Colonic mucosa (tissue), 4 donors: ENCODE measurements around the gene DST. TPM values are rescaled to one million over a fixed set of nuclear protein-coding genes. Genes with fewer than 3 reads are reported as not detected.

ENCODE experiments used
- DNase-seq: peaks from one replicate; pipeline ENCODE4 v3.0.0-alpha.2; 2020
- H3K27ac ChIP-seq: fragments of 200-600 bp; one replicate; pipeline ENCODE4 v1.8.0; 2021
- H3K27me3 ChIP-seq: fragments of 200-600 bp; one replicate; pipeline ENCODE4 v1.8.0; 2021
- H3K36me3 ChIP-seq: fragments of 200-600 bp; one replicate; pipeline ENCODE4 v1.8.0; 2021
- H3K4me1 ChIP-seq: fragments of 200-600 bp; one replicate; pipeline ENCODE4 v1.8.0; 2021; ENCODE audit warnings: mild to moderate bottlenecking
- H3K4me3 ChIP-seq: fragments of 200-600 bp; one replicate; pipeline ENCODE4 v1.8.0; 2021
- H3K9ac ChIP-seq, 2 donors: one replicate each; pipeline ENCODE4 v1.7.0; 2013; ENCODE audit warnings: control low read depth in 2 of 2, low read depth in 2 of 2, low read length in 2 of 2
- H3K9me3 ChIP-seq: fragments of 200-600 bp; one replicate; pipeline ENCODE4 v1.8.0; 2021
- CTCF ChIP-seq: fragments of 200-600 bp; IDR thresholded peaks from one replicate; pipeline ENCODE4 v1.8.0; 2022; ENCODE audit warnings: antibody characterized with exemption, mild to moderate bottlenecking
- intact Hi-C: fragments of 100-400 bp; cut with DNase I; formaldehyde crosslinking; loops from one replicate; pipeline ENCODE4 v1.14.1; 2022
- total RNA-seq, 2 donors: library from RNA; stranded (reverse); fragmentation: NEBNext Ultra II Directional in 1 of 2; extraction: Animal tissue kit (Norgen Biotek cat#: 25700) in 1 of 2; gene quantifications; one replicate each; pipeline ENCODE4 v1.2.1, GENCODE V29; 2021
- donor health status: healthy.
- donor health status: DM: no; HTN: no; CAD: no.
- donor health status: DM: no; HTN: no; CAD: no.

Gene DST
- total RNA-seq, 2 donors from 2014 or later = 115 to 197 TPM

- no peak for DNase-seq
- Histone ChIP-seq H3K9ac (no peak overlapping the region), H3K36me3 (no peaks in the 10 kb centered on the region), H3K4me3 (no peak overlapping the region), H3K27ac (peak overlapping the region; percentile 60), H3K27me3 (no peaks in the 10 kb centered on the region), H3K9me3 (no peaks in the 10 kb centered on the region), H3K4me1 (peaks cover 19% of the 10 kb centered on the region)
- no peak for TF ChIP-seq CTCF
- intact Hi-C loops = loop anchor here (5.0 kb wide), 1 partner anchor 570 kb away; the partner anchor contains the start of gene RAB23
Observed at GRCh38 chr6:56652231-56652630, 9.5 kb upstream of the DST start.

- Histone ChIP-seq H3K27ac (no peak overlapping the region), H3K4me3 (no peak overlapping the region), H3K9ac (no peak overlapping the region), H3K4me1 (peaks cover 9% of the 10 kb centered on the region), H3K9me3 (no peaks in the 10 kb centered on the region), H3K27me3 (no peaks in the 10 kb centered on the region), H3K36me3 (no peaks in the 10 kb centered on the region)
- TF ChIP-seq CTCF = no peak
- no peak for DNase-seq
- intact Hi-C loops = loop anchor here (5.0 kb wide), 1 partner anchor 572 kb away; the partner anchor contains the start of gene RAB23
Observed at GRCh38 chr6:56650191-56650590, 7.5 kb upstream of the DST start.

GRCh38 chr6:56649782-56650181 lies 7.1 kb upstream of the DST start:
- intact Hi-C loops = loop anchor here (5.0 kb wide), 1 partner anchor 573 kb away; the partner anchor contains the start of gene RAB23
- H3K36me3 ChIP-seq = no peaks in the 10 kb centered on the region
- no peaks in the 10 kb centered on the region for H3K9me3 ChIP-seq
- no peak overlapping the region for H3K9ac ChIP-seq
- no peak for TF ChIP-seq CTCF
- no peak overlapping the region for H3K4me3 ChIP-seq
- DNase-seq = no peak
- peaks cover 9% of the 10 kb centered on the region for H3K4me1 ChIP-seq
- no peak overlapping the region for H3K27ac ChIP-seq
- H3K27me3 ChIP-seq = no peaks in the 10 kb centered on the region

GRCh38 chr6:56649053-56649769 lies 6.5 kb upstream of the DST start:
- TF ChIP-seq CTCF = no peak
- no peak for DNase-seq
- Histone ChIP-seq H3K9ac (no peak overlapping the region), H3K4me1 (peaks cover 9% of the 10 kb centered on the region), H3K36me3 (no peaks in the 10 kb centered on the region), H3K27me3 (no peaks in the 10 kb centered on the region), H3K27ac (no peak overlapping the region), H3K4me3 (no peak overlapping the region), H3K9me3 (no peaks in the 10 kb centered on the region)
- intact Hi-C loops = no loop called here

- H3K4me3 ChIP-seq = no peak overlapping the region
- no peaks in the 10 kb centered on the region for H3K9me3 ChIP-seq
- intact Hi-C loops = no loop called here
- DNase-seq = no peak
- H3K36me3 ChIP-seq = no peaks in the 10 kb centered on the region
- no peak overlapping the region for H3K27ac ChIP-seq
- H3K4me1 ChIP-seq = peaks cover 6% of the 10 kb centered on the region
- no peak for TF ChIP-seq CTCF
- no peak overlapping the region for H3K9ac ChIP-seq
- no peaks in the 10 kb centered on the region for H3K27me3 ChIP-seq
Observed at GRCh38 chr6:56647172-56647762, 4.6 kb upstream of the DST start.
